ENCODE results near the gene TMEFF2.

Gene TMEFF2

DNA sequence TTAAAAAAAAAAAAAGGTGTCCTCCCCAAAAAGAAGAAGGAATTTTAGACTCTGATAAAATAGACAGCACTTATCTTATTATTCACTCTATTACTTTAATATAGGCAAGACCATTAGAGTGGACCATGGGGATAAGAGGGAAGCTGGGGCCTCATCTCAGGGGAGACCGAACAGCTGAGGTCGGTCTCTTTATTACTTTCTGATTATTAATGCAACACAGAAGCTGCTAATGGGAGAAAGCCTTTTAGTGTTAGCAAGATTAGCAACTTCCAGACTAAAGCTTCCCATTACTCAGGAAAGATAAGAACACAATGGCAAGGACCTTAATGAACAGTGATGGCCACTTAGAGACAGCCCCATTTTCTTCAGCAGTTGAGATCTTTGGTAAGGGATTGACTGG, 135.5 kb downstream of the TMEFF2 start:
- DNase-seq, result no peak

DNA sequence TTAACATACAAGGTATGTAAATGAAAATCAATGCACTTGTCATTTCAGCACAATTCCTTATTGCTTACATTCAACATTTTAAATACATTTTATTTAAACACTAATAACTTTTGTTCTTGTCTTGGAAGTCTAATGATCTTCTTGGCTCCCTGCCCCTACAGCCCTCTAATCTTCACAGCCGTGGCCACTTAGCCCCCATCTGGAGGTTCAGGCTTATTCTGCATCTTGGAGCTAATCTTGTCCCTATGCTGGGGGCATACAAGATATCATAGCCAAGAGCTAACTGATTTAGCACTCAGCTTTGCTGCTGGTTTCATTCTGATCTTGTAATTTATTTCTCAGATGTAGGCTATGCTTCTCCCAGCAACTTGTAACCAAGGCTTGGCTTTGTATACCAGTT, 140.8 kb downstream of the TMEFF2 start:
- DNase-seq, result no peak

DNA sequence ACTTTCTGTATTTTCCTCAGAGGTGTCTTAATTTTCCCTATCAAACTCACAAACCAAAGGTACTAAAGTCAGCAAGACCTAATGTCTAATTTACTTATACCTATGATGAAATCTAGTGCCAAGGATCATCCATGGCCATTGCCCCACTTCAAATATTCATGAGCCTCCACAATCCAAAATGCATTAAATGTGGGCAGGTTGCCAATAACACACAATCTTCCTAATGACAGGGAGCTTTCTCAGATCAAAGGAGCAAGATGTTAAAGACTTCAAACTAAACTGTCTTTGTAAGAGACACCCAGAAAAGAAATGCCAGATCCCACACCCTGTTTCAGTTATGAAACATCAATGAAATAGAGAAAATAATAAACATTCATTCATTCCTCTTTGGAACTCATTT, 143.2 kb downstream of the TMEFF2 start:
- no peak for DNase-seq

DNA sequence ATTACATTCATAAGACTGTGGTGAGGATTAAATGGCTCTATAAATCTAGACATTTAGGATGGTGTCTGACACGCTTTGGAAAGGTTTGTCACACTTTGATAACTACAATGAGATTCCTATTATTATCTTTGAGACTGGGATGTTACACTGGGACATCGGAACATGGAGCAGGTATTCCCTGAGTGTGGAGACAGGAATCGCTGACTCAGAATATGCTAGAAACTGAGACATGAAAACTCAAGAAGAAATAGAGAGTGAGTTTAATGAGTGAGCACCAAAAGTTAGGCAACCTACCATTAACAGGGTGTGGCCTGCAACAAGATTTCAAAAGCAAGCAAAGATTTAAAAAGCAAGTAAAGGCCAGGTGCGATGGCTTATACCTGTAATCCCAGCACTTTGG, 145.4 kb downstream of the TMEFF2 start:
- no peak for DNase-seq

DNA sequence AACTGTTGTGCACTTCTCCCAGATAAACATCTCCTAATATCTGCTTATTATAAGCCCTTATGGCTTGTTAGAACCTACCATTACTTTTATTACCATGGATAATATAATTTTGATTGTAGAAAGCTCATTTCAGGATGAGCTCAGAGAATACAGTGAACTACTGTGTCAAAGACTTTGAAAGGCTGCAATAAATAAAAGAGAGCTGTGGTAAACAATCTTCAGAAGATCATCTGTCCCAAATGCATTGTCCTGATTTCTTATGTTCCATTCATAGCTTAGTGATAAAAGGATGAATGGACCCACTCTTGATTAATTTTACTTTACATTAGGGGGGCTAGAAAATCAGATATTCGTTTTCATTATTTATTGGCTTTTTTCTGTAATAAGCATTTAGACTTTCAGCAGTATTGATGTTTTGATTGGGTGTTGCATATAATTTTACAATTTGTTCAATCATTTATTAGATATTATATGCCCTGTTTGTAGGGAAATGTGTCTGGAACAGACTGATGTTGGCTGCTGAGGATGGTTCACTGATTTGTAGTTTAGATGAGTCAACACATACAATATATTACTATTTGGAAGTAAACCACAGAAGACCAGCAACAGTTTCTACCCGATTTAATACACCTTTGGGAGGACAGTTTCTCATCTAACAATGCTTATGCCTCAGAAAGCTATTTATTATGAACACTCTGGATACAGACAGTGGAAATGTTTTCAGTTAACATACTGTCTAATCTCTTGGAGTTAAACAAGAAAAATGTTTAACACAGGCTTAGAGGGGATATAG, 147.2 kb downstream of the TMEFF2 start:
- no peak for DNase-seq

DNA sequence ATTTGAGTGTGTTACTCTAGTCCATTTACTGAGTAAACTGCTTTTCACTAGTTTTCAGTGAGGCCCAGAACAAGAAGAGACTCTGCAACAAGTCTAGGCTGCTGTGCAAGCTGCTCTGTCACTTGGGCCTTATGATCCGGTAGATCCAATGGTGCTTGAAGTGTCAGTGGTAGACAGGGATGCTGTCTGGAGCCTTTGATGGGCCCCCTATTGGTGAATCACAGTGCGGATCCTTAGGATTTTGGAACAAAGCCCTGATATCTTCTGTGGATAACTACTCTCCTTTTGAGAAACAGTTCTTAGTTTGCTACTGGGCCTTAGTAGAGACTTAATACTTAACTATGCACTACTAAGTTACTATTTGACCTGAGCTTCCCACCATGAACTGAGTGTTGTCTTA, 150.2 kb downstream of the TMEFF2 start:
- DNase-seq, result no peak

DNA sequence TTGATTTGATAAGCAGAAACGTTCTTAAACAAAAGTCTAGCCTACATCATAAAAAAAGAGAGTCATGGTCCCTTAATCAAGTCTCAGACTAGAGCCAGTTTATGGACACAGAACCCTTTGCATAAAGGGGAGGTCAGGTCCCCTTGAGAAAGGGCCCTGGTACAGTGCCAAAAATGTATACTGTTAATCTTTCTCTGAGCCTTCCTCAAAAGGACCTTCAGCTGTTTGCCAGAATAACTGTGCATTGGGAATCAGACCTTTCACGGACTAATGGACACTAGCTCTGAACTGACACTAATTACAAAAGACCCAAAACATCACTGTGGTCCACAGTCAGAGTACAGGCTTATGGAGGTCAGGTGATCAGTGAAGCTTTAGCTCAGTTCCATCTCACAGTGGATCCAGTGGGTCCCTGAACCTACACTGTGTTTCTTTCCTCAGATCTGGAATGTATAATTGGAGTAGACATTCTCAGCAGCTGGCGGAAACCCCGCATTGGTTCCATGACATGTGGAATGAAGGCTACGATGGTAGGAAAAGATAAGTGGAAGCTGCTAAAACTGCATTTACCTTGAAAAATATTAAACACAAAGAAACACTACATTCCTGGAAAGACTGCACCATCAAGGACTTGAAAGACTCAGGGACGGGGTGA, 151.4 kb downstream of the TMEFF2 start:
- no peak for DNase-seq

DNA sequence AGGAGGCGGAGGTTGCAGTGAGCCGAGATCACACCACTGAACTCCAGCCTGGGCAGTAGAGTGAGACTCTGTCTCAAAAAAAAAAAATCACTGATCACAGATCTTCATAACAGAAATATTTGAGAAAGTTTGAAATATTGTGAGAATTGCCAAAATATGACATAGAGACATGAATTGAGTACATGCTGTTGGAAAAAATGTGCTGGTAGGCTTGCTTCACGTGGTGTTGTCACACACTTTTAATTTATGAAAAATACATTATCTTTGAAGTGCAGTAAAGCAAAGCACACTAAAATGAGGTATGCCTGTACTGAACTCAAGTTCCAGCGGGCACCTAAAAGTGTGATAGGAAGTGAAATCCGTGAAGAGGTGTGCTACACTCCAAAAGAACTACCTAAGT, 152.6 kb downstream of the TMEFF2 start:
- no peak for DNase-seq

DNA sequence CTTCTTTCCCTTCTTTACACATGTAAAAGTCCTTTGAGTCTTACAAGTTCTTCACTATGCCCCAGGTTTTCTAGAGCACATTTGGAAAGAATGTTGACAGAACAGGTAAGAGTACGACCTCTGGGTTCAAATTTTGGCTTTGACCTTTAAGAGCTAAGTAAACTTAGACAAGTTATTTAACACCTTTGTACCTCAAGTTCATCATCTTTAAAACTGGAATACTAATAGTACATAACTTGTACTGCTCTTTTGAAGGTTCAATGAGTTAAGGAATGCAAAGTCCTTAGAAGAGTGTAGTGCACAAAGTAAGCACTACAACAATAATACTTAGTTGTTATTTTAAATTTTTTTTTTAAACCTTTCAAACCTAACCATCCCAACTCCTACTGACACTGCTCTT, 156.6 kb downstream of the TMEFF2 start:
- no peak for DNase-seq

DNA sequence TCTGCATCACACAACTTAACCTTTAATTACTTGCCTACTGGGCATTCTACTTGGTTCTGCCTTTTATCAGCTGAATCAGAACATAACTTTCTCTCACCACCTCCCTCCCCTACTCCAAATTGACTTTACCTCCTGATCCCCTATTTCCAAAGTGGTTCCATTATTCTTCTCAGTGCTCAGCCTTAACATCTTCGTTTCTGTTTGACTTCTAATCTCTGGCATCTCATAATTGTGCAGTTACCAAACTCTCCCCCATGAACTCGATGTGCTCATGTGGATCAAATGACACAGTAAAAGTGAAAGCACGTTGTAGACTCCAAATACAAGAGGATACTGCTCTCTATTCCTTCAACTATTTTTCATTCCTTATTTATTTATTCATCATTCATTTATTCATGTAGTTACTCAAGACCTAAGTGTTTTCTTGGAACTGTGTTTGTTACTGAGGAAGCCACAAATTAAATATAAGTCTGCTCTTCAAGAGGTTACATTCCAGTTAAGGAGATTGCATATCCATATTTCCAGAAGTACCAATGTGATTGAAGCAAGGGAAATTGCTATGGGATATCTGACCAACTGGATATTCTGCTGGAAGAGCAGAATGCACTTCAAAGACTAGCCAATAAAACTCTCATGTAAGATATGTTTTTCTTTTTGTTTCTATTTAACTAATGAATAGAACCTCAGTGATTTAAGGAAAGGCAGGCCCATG, 158.8 kb downstream of the TMEFF2 start:
- no peak for DNase-seq

DNA sequence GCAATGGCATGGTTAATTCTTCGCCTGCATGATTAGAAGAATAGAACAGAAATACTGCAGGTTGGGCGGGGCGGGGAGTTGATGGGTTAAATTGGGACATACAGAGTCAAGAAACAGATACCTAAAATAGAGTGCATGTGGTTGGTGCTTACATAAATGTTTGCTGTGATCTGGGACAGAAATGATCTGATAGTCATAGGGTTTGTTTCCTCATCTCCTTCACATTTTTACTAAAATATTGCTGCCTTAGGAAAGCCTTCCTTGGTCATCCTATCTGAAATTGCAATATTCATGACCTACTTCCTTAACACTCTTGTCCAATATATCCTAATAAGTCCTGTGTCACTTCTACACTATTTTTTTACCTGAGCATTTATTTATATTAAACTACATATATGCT, 163.9 kb downstream of the TMEFF2 start:
- DNase-seq, result no peak

DNA sequence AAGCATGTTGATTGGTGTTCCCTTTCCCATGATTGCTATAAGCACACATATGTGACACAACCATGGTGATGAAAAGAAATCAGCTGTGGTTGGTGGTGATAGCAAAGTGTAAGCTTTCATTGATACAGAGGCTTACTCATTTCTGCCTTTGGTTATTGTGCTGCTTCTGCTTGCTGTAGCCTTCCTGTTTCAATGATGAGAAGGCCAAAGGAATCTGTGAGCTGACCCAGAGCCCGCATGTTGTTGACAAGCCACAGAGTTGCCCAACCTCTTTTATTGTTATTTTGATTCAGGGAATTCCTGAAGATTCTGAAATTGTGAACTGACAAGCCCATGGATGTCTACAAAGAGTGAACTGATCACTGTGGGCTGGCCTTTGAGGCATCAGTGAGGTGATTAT, 164.4 kb downstream of the TMEFF2 start:
- DNase-seq, result no peak

DNA sequence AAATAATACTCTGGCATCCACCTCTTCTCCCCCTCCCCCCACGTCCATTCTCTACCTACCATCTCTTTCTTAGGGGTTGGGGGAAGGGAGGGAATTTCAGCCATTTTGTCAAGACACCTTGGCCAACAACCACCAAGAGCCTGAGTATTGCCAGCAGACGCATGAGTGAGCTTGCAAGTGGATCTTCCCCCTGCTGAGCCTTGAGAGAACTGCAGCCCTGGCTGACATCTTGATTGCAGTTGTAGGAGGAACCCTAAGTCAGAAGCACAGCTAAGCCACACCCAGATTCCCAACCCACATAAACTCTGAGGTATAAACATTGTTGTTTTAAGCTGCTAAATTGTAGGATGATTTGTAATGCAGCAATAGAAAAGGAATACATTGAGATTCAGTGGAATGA, 165.6 kb downstream of the TMEFF2 start:
- DNase-seq, result no peak

DNA sequence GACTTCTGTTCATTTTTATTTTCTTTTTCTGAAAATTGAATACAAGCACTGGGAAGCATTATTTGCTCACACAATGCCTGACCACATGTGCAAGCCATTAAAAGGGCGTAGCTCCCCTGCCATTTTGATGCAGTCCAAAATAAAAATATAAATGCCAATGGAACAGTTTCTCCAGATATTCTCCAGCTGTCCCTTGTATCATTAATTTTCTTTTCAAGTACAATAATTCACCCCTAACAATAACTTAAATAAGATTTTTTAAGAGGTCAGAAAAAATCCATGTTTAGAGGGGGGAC, 168.0 kb downstream of the TMEFF2 start:
- DNase-seq, result no peak

DNA sequence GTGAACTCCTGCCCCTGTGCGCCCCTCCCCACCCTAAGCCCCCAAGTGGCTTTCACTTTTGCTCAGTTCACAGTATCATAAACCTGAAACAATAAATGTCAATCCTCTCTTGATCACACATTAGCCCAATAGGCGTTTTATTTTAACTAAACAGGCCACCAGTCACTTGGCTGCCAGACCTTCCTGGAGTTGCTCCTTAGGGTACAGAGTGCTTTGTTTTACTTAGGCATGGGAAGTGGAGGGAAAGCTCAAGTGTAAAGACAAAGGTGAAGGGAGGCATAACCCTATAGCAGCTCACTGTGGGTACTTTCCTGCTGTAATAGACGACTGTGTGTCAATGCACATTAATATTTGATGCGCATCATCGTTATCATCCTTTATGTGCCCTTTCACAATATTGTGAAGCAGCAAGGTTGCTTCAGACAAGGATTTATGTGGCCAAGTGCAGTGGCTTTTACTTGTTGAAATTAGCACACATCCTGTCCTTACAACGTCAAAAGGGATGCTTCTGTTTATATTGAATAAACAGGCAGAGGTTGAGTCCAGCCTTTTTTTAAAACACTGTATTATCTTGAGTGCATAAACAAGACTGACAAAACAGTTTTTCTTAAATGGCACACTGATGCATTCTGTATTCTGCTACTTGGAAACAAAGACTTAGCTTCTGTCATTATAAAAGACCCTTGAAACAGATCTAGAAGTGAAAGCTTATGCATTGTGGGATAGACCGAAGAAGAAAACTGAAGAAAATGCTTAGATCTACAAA, 168.5 kb downstream of the TMEFF2 start:
- DNase-seq, result no peak

DNA sequence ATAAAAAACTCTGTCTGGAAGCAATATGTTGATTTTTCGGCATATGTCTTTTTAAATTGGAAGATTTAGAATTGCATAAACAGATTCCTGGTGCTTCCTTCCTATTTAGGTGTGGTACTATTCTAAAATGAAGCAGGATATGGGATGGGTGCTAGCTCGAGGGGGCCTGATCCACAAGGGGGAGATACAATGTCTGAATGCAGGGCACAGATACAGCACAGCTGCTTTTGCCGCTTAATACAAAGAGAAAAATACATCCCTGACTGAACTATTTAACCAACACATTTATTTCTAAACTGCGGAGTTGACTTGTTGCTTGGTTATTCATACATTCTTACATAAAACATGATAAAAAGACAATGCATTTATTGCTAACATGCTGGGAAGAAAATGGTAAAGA, 169.1 kb downstream of the TMEFF2 start:
- no peak for DNase-seq

DNA sequence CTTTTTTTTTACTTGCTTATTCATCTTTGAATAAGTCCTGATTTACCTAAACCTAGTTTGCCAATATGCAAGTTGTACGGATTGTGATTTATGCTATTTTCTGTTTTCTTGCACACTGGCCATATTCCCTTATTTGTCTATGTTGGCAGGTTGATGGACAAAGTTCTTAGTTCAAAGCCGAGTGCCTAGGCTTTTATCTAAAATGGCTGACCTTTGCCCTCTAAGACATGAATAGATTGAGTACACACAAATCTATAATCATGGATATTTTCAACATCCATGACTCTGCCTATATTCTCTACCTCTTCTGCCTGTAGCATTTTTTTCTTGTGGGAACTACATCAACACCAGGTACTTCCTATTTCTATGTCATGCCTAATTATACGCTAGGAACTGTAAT, 171.7 kb downstream of the TMEFF2 start:
- no peak for DNase-seq

DNA sequence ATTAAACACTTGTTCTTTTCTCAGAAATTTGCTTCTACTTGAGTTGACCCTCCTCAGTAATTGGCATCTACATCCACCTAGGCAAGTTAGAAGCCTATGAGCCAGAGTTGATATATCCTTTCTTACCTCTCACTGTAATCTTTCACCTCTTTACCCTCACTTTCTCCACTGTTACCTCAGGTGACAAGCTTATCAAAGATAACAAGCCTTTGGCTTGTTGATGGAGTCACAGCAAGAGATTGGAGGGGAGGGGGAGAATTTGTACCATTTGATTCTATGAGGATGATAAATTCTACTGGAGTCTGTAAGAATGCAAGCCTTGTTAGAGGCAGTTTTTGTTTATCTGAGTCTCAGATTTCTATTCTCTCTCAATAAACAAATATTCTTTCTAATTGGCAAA, 176.9 kb downstream of the TMEFF2 start:
- DNase-seq, result no peak

DNA sequence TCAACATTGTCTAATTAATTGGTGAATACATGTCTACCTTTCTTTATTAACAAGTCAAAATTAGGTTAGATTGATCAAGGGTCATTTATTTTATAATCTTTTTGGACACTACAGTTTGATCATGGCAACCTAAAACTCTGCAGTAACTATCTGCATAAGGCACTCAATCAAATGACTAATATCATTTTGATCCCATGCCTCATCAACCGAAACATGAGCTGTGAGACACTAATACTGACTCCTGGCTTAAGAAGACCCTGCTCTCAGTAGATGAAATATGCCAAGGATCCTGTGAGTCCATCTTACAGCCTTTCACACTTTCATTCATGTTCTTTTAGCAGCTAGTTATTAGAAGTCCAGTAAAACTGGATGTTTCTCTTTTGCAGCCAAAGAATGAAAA, 178.5 kb downstream of the TMEFF2 start:
- DNase-seq, result no peak

DNA sequence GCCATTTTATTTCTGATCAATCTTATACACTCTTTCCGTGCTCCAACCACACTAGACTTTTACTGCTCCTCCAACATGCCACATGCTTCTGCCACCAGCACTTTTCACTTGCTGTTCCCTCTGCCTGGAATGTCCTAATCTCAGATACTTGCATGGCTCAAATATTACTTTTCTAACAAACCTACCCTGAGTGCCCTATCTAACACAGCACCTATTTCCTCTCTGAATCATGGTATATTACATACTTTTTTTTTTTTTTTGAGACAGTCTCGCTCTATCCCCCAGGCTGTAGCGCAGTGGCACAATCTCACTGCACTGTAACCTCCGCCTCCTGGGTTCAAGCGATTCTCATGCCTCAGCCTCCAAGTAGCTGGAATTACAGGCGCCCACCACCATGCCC, 181.5 kb downstream of the TMEFF2 start:
- no peak for DNase-seq

DNA sequence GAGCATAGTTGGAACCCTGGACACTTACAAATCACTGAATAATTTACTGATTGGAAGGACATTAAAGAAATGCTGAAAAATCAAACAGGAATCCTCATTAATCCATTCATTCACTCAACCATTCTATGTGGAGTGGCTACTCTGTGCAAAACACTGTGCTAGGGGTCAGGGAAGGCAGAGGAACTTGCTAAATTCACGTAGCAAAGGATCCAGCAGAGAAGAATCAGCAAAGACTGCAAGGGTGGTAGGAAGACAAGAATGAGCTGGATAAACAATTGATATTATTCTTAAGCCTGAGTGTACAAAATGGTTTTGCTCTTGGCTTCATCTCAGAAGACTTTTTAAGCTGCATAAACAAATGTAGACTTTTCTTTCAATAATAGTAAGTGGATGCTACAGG, 183.5 kb downstream of the TMEFF2 start:
- DNase-seq, result no peak

DNA sequence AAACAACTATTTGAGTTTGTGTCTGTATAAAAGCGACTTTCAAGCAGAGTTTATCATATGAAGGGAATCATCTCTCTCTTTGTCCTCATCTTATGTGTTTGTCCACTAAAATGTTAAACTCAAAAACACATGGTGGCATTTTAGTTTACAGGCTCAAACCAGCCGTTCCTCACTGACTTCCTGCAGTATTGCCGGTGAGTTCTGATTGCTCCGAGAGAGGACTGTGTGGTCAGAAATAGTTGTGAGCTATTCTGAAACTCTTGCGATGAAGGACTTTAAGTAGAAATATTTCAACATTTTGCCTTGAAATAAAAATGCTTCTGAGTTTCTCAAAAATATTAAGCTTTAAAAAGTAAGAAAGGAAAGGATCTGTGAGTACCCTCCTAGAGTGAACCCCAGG, 184.7 kb downstream of the TMEFF2 start:
- no peak for DNase-seq

DNA sequence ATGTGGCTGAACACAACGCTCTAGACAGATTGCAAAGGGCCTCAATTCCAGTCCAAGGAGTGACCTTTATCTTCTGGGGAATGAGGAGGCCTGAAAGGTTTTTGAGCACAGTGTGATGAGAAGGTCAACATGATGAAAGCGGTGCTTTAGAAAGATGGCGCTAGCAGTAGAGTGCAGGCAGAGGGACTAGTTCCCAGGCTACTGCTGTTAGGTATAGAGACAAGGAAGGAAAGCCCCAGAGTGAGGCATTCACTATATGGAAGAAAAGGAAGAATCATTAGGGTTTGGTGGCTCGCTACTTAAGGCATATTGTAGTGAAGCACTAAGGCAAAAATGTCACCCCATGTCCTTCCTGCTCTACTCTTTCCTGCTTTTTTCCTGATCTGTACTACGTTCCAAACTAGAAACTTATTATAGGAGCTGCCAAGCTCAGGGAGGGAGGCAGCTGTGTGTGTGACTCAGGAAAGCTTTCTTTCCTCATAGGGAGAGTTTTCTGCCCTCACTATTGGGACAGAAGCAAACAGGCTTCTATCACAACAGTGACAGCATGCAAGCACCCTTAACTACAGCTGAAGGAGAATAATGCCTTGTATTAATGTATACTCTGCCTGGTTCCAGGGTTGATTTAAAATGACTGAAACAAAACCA, 187.0 kb downstream of the TMEFF2 start:
- no peak for DNase-seq

Data from activated naive CD4-positive, alpha-beta T cell (primary cell).